HepG2 (cell line): ENCODE data around the gene SERPINA6. TPM values are rescaled to one million over a fixed set of nuclear protein-coding genes. Genes with fewer than 3 reads are reported as not detected.
A peak's percentile ranks its signal among the peaks of the same experiment; 100 is the strongest.

ENCODE experiments used
- ARHGAP35 ChIP-seq: sonication (generic); formaldehyde crosslinking; IDR thresholded peaks from 2 replicates; pipeline ENCODE4 v1.9.0; 2022; ENCODE audit warnings: mild to moderate bottlenecking, inconsistent platforms, moderate library complexity, missing genetic modification reagents, borderline replicate concordance
- BRCA1 ChIP-seq: sonication (generic); formaldehyde crosslinking; IDR thresholded peaks from 2 replicates; pipeline ENCODE4 v1.4.0; 2020; ENCODE audit warnings: missing genetic modification reagents
- ELF3 ChIP-seq: IDR thresholded peaks from 2 replicates; pipeline ENCODE4 v1.6.1; 2016; ENCODE audit warnings: missing genetic modification reagents, missing compliant biosample characterization
- KMT2A ChIP-seq: sonication (generic); formaldehyde crosslinking; IDR thresholded peaks from 2 replicates; pipeline ENCODE4 v1.4.0; 2020; ENCODE audit warnings: missing genetic modification reagents
- MED1 ChIP-seq: sonication (generic); formaldehyde crosslinking; IDR thresholded peaks from 2 replicates; pipeline ENCODE4 v1.4.0; 2020; ENCODE audit warnings: missing genetic modification reagents
- NR3C1 ChIP-seq: sonication (generic); formaldehyde crosslinking; IDR thresholded peaks from 2 replicates; pipeline ENCODE4 v1.4.0; 2020; ENCODE audit warnings: missing genetic modification reagents
- POGZ ChIP-seq: sonication (generic); formaldehyde crosslinking; IDR thresholded peaks from 2 replicates; pipeline ENCODE4 v1.4.0; 2020; ENCODE audit warnings: mild to moderate bottlenecking, missing genetic modification reagents
- SAP130 ChIP-seq: IDR thresholded peaks from 2 replicates; pipeline ENCODE4 v1.6.1; 2016; ENCODE audit warnings: low read depth
- SOX13 ChIP-seq, 3 experiments: fragments of 450-650 bp in 1 of 3; sonication (generic) in 1 of 3; formaldehyde crosslinking in 1 of 3; IDR thresholded peaks in 2 of 3; conservative IDR thresholded peaks in 1 of 3; 2 replicates each; pipeline versions ENCODE4 v1.5.0 to v1.6.1; 2016 to 2020; ENCODE audit warnings: antibody characterized with exemption in 1 of 3, mild to moderate bottlenecking in 1 of 3, missing compliant biosample characterization in 1 of 3, missing genetic modification reagents in 1 of 3, moderate library complexity in 1 of 3
- SP2 ChIP-seq: sonication (generic); formaldehyde crosslinking; IDR thresholded peaks from 2 replicates; pipeline ENCODE4 v1.5.1; 2020; ENCODE audit warnings: mild to moderate bottlenecking, missing genetic modification reagents
- SPEN ChIP-seq: sonication (generic); formaldehyde crosslinking; IDR thresholded peaks from 2 replicates; pipeline ENCODE4 v1.5.1; 2020; ENCODE audit warnings: low read depth, mild to moderate bottlenecking, missing genetic modification reagents
- TBX2 ChIP-seq: sonication (generic); formaldehyde crosslinking; IDR thresholded peaks from 2 replicates; pipeline ENCODE4 v1.5.0; 2020; ENCODE audit warnings: missing genetic modification reagents, mild to moderate bottlenecking, borderline replicate concordance
- U2AF1 ChIP-seq: fragments of 200-400 bp; formaldehyde crosslinking; optimal IDR thresholded peaks from 2 replicates; pipeline ENCODE3; 2017; ENCODE audit warnings: mild to moderate bottlenecking, low read depth, low read length
- polyA plus RNA-seq, 8 experiments: library from polyadenylated mRNA; depleted of rRNA in 3 of 8; stranded (reverse) in 7 of 8; unstranded in 1 of 8; fragments of >200 nt; fragmentation: Illumina TruSeq in 4 of 8; extraction: Trizol in 4 of 8; gene quantifications; 2 replicates each; pipeline versions ENCODE4 v1.2.1 to v1.2.3, GENCODE V29; 2011 to 2016; ENCODE audit warnings: low read depth in 4 of 8, missing spikeins in 1 of 8, mixed read lengths in 1 of 8; ENCODE audit not compliant: insufficient read depth in 1 of 8
- total RNA-seq, 5 experiments: library from RNA; depleted of rRNA; stranded (reverse); fragments of >200 nt; fragmentation: Illumina TruSeq; extraction: Trizol; gene quantifications; 2 replicates each; pipeline ENCODE4 v1.2.3, GENCODE V29; 2016; ENCODE audit warnings: low read depth in 1 of 5
- TF ChIP-seq, protein P1 (sequence below): IDR thresholded peaks from 2 replicates; pipeline ENCODE4 v1.6.1; 2016
- TF ChIP-seq, protein P2 (sequence below): fragments of 450-650 bp; IDR thresholded peaks from 2 replicates; pipeline ENCODE4 v1.6.1; 2017; ENCODE audit warnings: mild to moderate bottlenecking
- TF ChIP-seq, protein P3 (sequence below): IDR thresholded peaks from 2 replicates; pipeline ENCODE4 v1.6.1; 2016; ENCODE audit warnings: missing biosample characterization, missing genetic modification reagents, low read depth
- TF ChIP-seq, protein P4 (sequence below): sonication (generic); formaldehyde crosslinking; IDR thresholded peaks from 2 replicates; pipeline ENCODE4 v1.4.0; 2020; ENCODE audit warnings: missing genetic modification reagents
- TF ChIP-seq, protein P5 (sequence below): sonication (generic); formaldehyde crosslinking; IDR thresholded peaks from 2 replicates; pipeline ENCODE4 v1.5.0; 2020; ENCODE audit warnings: missing genetic modification reagents

The SERPINA6 gene
- total and polyA plus RNA-seq, 2 of the 13 experiments (the other 11 are each of a cell fraction or from before 2014, with no cell fraction given), result 260 to 333 TPM

DNA sequence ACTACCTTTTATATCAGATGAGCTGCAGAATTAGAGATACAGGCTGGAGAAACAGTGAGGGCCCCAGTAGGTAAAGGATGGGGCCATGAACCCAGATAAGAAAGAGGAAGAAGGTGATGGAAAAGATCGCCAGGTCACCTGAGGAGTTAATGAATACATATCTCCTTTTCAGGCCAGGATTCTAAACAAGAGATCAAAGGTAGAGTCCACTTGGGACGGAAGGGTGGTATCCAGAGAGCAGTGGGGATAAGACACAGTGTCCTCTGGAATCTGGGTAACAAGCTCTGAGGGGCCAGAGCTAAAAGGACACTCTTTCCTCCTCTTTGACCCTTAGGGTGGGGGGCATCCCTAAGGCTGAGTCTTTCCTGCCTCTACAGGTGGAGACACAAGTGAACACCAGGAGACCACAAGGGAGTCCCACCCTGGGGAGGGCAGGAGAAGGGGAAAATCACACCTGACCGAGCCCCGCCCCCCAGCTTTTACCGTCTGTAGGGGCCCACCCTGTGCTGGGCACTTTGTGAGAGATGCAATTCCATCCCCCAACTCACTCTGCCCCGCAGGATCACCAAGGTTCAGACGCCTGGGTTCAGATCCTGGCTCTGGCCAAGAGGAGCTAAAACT, 37.9 kb upstream of the SERPINA6 start (continued):
- TF ChIP-seq, protein P1, sequence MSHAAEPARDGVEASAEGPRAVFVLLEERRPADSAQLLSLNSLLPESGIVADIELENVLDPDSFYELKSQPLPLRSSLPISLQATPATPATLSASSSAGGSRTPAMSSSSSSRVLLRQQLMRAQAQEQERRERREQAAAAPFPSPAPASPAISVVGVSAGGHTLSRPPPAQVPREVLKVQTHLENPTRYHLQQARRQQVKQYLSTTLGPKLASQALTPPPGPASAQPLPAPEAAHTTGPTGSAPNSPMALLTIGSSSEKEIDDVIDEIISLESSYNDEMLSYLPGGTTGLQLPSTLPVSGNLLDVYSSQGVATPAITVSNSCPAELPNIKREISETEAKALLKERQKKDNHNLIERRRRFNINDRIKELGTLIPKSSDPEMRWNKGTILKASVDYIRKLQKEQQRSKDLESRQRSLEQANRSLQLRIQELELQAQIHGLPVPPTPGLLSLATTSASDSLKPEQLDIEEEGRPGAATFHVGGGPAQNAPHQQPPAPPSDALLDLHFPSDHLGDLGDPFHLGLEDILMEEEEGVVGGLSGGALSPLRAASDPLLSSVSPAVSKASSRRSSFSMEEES (CRISPR knock-in tag), result peak; percentile 79; the same call in 1 of the 2 replicates
- TF ChIP-seq SAP130 (CRISPR knock-in tag) (peak; percentile 60), NR3C1 (CRISPR knock-in tag) (no peak), U2AF1 (no peak), SPEN (CRISPR knock-in tag) (0 out of 2 replicates have a peak, but pooled peaks have one; percentile 19), MED1 (CRISPR knock-in tag) (peak; percentile 87), SP2 (CRISPR knock-in tag) (no peak), KMT2A (CRISPR knock-in tag) (no peak), ARHGAP35 (no peak), SOX13 (IDR thresholded peaks at IDR 0.05) (no peak), SOX13 (CRISPR knock-in tag; conservative IDR thresholded peaks at IDR 0.05 in 1 of 2, IDR thresholded peaks at IDR 0.05 in 1 of 2) (peak in 1 of 2 experiments; percentile 71; a peak in 2 of 4 replicates), POGZ (CRISPR knock-in tag) (0 out of 2 replicates have a peak, but pooled peaks have one; percentile 43), ELF3 (CRISPR knock-in tag) (0 out of 2 replicates have a peak, but pooled peaks have one; percentile 69), BRCA1 (CRISPR knock-in tag) (no peak), TBX2 (CRISPR knock-in tag) (peak; percentile 85)
- TF ChIP-seq, protein P2, sequence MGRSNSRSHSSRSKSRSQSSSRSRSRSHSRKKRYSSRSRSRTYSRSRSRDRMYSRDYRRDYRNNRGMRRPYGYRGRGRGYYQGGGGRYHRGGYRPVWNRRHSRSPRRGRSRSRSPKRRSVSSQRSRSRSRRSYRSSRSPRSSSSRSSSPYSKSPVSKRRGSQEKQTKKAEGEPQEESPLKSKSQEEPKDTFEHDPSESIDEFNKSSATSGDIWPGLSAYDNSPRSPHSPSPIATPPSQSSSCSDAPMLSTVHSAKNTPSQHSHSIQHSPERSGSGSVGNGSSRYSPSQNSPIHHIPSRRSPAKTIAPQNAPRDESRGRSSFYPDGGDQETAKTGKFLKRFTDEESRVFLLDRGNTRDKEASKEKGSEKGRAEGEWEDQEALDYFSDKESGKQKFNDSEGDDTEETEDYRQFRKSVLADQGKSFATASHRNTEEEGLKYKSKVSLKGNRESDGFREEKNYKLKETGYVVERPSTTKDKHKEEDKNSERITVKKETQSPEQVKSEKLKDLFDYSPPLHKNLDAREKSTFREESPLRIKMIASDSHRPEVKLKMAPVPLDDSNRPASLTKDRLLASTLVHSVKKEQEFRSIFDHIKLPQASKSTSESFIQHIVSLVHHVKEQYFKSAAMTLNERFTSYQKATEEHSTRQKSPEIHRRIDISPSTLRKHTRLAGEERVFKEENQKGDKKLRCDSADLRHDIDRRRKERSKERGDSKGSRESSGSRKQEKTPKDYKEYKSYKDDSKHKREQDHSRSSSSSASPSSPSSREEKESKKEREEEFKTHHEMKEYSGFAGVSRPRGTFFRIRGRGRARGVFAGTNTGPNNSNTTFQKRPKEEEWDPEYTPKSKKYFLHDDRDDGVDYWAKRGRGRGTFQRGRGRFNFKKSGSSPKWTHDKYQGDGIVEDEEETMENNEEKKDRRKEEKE, result no peak
- TF ChIP-seq, protein P3, sequence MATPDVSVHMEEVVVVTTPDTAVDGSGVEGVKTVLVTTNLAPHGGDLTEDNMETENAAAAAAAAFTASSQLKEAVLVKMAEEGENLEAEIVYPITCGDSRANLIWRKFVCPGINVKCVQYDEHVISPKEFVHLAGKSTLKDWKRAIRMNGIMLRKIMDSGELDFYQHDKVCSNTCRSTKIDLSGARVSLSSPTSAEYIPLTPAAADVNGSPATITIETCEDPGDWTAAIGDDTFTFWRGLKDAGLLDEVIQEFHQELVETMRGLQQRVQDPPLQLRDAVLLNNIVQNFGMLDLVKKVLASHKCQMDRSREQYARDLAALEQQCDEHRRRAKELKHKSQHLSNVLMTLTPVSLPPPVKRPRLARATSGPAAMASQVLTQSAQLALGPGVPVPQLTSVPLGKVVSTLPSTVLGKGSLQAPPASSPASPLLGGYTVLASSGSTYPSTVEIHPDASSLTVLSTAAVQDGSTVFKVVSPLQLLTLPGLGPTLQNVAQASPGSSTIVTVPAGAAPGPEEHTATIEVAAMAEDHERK (CRISPR knock-in tag), result no peak
- TF ChIP-seq, protein P4, sequence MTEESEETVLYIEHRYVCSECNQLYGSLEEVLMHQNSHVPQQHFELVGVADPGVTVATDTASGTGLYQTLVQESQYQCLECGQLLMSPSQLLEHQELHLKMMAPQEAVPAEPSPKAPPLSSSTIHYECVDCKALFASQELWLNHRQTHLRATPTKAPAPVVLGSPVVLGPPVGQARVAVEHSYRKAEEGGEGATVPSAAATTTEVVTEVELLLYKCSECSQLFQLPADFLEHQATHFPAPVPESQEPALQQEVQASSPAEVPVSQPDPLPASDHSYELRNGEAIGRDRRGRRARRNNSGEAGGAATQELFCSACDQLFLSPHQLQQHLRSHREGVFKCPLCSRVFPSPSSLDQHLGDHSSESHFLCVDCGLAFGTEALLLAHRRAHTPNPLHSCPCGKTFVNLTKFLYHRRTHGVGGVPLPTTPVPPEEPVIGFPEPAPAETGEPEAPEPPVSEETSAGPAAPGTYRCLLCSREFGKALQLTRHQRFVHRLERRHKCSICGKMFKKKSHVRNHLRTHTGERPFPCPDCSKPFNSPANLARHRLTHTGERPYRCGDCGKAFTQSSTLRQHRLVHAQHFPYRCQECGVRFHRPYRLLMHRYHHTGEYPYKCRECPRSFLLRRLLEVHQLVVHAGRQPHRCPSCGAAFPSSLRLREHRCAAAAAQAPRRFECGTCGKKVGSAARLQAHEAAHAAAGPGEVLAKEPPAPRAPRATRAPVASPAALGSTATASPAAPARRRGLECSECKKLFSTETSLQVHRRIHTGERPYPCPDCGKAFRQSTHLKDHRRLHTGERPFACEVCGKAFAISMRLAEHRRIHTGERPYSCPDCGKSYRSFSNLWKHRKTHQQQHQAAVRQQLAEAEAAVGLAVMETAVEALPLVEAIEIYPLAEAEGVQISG (CRISPR knock-in tag), result peak; percentile 22; the same call in 1 of the 2 replicates
- TF ChIP-seq, protein P5, sequence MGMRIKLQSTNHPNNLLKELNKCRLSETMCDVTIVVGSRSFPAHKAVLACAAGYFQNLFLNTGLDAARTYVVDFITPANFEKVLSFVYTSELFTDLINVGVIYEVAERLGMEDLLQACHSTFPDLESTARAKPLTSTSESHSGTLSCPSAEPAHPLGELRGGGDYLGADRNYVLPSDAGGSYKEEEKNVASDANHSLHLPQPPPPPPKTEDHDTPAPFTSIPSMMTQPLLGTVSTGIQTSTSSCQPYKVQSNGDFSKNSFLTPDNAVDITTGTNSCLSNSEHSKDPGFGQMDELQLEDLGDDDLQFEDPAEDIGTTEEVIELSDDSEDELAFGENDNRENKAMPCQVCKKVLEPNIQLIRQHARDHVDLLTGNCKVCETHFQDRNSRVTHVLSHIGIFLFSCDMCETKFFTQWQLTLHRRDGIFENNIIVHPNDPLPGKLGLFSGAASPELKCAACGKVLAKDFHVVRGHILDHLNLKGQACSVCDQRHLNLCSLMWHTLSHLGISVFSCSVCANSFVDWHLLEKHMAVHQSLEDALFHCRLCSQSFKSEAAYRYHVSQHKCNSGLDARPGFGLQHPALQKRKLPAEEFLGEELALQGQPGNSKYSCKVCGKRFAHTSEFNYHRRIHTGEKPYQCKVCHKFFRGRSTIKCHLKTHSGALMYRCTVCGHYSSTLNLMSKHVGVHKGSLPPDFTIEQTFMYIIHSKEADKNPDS (CRISPR knock-in tag), result no peak
